ENCODE data around the gene DDX52.

Gene DDX52

DNA sequence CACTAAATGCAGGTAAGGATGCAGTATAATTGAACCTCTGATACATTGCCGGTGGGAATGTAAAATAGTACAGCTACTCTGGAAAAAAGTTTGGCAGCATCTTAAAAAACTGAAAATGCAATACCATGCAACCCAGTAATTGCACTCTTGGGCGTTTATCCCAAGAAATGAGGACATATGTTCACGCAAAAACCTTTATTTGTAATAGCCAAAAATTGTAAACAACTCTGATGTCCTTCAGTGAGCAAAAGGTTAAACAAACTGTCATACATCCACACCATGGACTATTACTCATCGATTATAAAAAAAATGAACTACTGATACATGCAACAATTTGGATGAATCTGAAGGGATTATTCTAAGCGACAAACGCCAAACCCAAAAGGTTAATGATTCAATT, 51.0 kb downstream of the DDX52 start:
- Mint-ChIP-seq H3K36me3 (peaks cover 34 to 35% of the 10 kb centered on the region in 2 donors), H3K27ac (no peak overlapping the region), H3K4me1 (peaks cover 7 to 19% of the 10 kb centered on the region in 2 donors), H3K9me3 (no peaks in the 10 kb centered on the region), H3K4me3 (no peak overlapping the region), H3K27me3 (no peaks in the 10 kb centered on the region)
- DNase-seq (no peak), ATAC-seq (replicated peaks) (no peak)

- Mint-ChIP-seq H3K27ac (no peak overlapping the region), H3K27me3 (no peaks in the 10 kb centered on the region), H3K36me3 (peaks cover 21 to 28% of the 10 kb centered on the region in 2 donors), H3K9me3 (no peaks in the 10 kb centered on the region), H3K4me3 (no peak overlapping the region), H3K4me1 (peaks cover 2 to 8% of the 10 kb centered on the region in 2 donors)
- ATAC-seq (replicated peaks) = no peak
- no peak for DNase-seq
Observed at GRCh38 chr17:37585066-37585465, 58.2 kb downstream of the DDX52 start.

GRCh38 chr17:37576281-37576680, 67.0 kb downstream of the DDX52 start:
- DNase-seq = no peak
- Mint-ChIP-seq H3K4me3 (no peak overlapping the region), H3K27ac (no peak overlapping the region), H3K4me1 (peaks cover 0 to 3% of the 10 kb centered on the region in 2 donors), H3K36me3 (peaks cover 39 to 51% of the 10 kb centered on the region in 2 donors), H3K9me3 (no peaks in the 10 kb centered on the region), H3K27me3 (no peaks in the 10 kb centered on the region)
- no peak for ATAC-seq (replicated peaks)

DNA sequence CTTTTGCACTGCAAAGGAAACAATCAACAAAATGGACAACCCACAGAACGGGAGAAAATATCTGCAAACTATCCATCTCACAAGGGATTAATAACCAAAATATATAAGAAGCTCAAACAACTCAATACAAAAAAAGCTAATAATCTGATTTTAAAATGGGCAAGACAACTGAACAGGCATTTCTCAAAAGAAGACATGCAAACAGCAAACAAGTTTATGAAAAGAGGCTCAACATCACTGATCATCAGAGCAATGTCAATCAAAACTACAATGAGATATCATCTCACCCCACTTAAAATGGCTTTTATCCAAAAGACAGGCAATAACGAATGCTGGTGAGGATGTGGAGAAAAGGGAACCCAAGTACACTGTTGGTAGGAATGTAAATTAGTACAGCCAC, 68.8 kb downstream of the DDX52 start:
- H3K27me3 Mint-ChIP-seq = no peaks in the 10 kb centered on the region
- H3K9me3 Mint-ChIP-seq = no peaks in the 10 kb centered on the region
- no peak for ATAC-seq (replicated peaks)
- no peak overlapping the region for H3K27ac Mint-ChIP-seq
- H3K4me3 Mint-ChIP-seq = no peak overlapping the region
- DNase-seq = no peak
- H3K4me1 Mint-ChIP-seq = peaks cover 0 to 3% of the 10 kb centered on the region in 2 donors
- peaks cover 37 to 51% of the 10 kb centered on the region in 2 donors for H3K36me3 Mint-ChIP-seq

DNA sequence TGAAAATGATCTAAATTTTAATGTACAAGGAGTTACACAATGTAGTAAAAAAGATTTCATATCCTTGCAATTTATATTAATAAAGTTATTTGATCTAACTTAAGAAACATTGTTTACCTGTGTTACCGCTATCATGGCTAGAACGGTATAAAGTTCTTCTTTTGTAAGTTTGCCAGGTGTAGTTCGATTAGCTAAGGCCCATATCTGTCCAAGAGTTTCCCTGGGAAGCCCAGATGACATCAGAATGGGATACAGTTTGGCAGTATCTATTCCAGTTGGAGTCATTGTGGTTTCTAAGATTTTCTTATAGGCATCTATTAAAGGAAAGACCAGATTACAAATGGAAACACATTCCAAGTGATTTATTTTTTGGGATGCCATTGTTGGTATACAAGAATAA, 71.6 kb downstream of the DDX52 start:
- no peaks in the 10 kb centered on the region for H3K27me3 Mint-ChIP-seq
- H3K27ac Mint-ChIP-seq = no peak overlapping the region
- no peak for DNase-seq
- H3K4me1 Mint-ChIP-seq = peaks cover 0 to 3% of the 10 kb centered on the region in 2 donors
- no peaks in the 10 kb centered on the region for H3K9me3 Mint-ChIP-seq
- H3K4me3 Mint-ChIP-seq = no peak overlapping the region
- H3K36me3 Mint-ChIP-seq = peaks cover 47 to 51% of the 10 kb centered on the region in 2 donors
- ATAC-seq (replicated peaks) = no peak

DNA sequence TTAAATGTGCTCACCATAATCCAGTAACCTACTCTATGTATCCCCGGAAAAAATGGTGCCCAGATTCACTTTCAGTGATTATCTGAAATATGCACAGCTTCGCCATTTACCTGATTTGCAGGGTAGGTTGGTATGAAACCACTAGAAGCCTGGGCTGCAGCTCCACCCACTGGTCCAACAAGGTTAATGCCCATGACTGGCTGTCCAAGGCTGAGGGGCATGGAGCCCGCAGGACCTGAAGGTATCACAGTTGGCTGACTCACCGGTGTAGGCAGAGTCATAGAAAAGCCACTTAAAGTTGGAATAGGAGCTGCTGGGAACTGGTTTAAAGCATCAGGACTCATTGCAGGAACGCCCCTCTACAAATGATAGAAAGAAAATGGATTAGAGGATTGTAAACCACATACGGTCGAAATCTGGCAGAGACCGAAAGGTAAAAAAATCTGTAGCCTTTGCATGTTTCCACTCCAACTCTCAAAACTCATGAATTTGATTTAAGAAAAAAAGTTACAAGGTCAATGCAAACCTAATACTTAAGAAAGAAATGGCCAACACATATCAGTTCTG, 72.6 kb downstream of the DDX52 start:
- Mint-ChIP-seq H3K4me3 (no peak overlapping the region), H3K27me3 (no peaks in the 10 kb centered on the region), H3K9me3 (no peaks in the 10 kb centered on the region), H3K27ac (no peak overlapping the region), H3K4me1 (peaks cover 0 to 3% of the 10 kb centered on the region in 2 donors), H3K36me3 (peaks cover 49 to 52% of the 10 kb centered on the region in 2 donors)
- ATAC-seq (replicated peaks) = peak; percentile 54 to 61
- no peak for DNase-seq

DNA sequence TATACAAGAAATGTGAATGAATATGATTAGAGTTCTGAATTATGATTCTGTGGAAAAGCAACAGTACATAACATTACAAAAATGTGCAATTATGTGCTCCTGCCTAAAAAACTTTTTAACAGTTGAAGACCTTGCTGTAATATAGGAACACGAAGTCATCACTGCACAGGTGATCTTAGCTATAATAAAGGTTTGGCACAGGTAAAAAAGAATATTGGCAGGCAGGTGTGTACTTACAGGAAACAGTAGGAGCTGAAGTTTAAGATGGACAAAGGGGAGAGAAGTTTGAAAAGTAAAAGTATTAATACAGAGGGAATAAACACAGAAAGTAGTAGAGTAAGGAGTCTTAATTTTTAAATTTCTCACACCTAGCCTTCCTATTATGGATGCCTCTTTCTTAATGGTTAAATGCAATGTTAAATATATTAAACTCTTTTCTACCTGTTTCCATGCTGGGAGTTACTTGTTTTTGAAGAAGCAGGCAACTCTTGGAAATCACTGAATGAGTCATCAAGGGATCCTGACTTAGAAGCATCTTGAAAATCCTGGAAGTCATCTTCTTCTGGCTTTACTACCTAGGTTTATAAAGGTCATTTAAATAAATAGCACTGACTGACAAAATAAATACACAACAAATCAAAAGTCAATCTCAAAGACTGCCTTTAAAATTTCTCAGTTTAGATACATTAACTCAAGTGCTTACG, 74.7 kb downstream of the DDX52 start:
- H3K27ac Mint-ChIP-seq = no peak overlapping the region
- peaks cover 42 to 46% of the 10 kb centered on the region in 2 donors for H3K36me3 Mint-ChIP-seq
- no peak overlapping the region for H3K4me3 Mint-ChIP-seq
- peaks cover 0 to 3% of the 10 kb centered on the region in 2 donors for H3K4me1 Mint-ChIP-seq
- H3K9me3 Mint-ChIP-seq = no peaks in the 10 kb centered on the region
- DNase-seq = no peak
- no peaks in the 10 kb centered on the region for H3K27me3 Mint-ChIP-seq
- ATAC-seq (replicated peaks) = no peak

- DNase-seq (no peak), ATAC-seq (replicated peaks) (no peak)
- Mint-ChIP-seq H3K36me3 (peaks cover 34 to 36% of the 10 kb centered on the region in 2 donors), H3K27ac (no peak overlapping the region), H3K4me1 (no peaks in the 10 kb centered on the region), H3K4me3 (no peak overlapping the region), H3K9me3 (no peaks in the 10 kb centered on the region), H3K27me3 (no peaks in the 10 kb centered on the region)
Observed at GRCh38 chr17:37567538-37567937, 75.7 kb downstream of the DDX52 start.

GRCh38 chr17:37567137-37567536, 76.1 kb downstream of the DDX52 start:
- no peaks in the 10 kb centered on the region for H3K27me3 Mint-ChIP-seq
- H3K4me1 Mint-ChIP-seq = no peaks in the 10 kb centered on the region
- no peak overlapping the region for H3K4me3 Mint-ChIP-seq
- ATAC-seq (replicated peaks) (no peak), DNase-seq (no peak)
- H3K27ac Mint-ChIP-seq = no peak overlapping the region
- no peaks in the 10 kb centered on the region for H3K9me3 Mint-ChIP-seq
- H3K36me3 Mint-ChIP-seq = peaks cover 32 to 34% of the 10 kb centered on the region in 2 donors

- H3K36me3 Mint-ChIP-seq = peaks cover 28 to 36% of the 10 kb centered on the region in 2 donors
- no peak for ATAC-seq (replicated peaks)
- no peak overlapping the region for H3K4me3 Mint-ChIP-seq
- H3K27ac Mint-ChIP-seq = no peak overlapping the region
- DNase-seq = no peak
- no peaks in the 10 kb centered on the region for H3K9me3 Mint-ChIP-seq
- no peaks in the 10 kb centered on the region for H3K4me1 Mint-ChIP-seq
- no peaks in the 10 kb centered on the region for H3K27me3 Mint-ChIP-seq
Observed at GRCh38 chr17:37564252-37564651, 79.0 kb downstream of the DDX52 start.

- H3K4me3 Mint-ChIP-seq = no peak overlapping the region
- ATAC-seq (replicated peaks) = no peak
- no peaks in the 10 kb centered on the region for H3K4me1 Mint-ChIP-seq
- DNase-seq = no peak
- peaks cover 27 to 37% of the 10 kb centered on the region in 2 donors for H3K36me3 Mint-ChIP-seq
- H3K27me3 Mint-ChIP-seq = no peaks in the 10 kb centered on the region
- no peaks in the 10 kb centered on the region for H3K9me3 Mint-ChIP-seq
- H3K27ac Mint-ChIP-seq = no peak overlapping the region
Observed at GRCh38 chr17:37562016-37562745, 81.1 kb downstream of the DDX52 start.
